H7 (cell line): ENCODE data around the gene SNPH. TPM values are rescaled to one million over a fixed set of nuclear protein-coding genes. Genes with fewer than 3 reads are reported as not detected.

Source experiments
- total RNA-seq: library from RNA; depleted of rRNA; stranded (reverse); fragments of >200 nt; shearing (Covaris generic); gene quantifications from 2 replicates; pipeline ENCODE4 v1.2.3, GENCODE V29; 2014; rRNA removed

SNPH gene
- total RNA-seq, 1 experiment from 2014 or later, result 2.6 TPM

Other genes starting within 250 kb of the SNPH start
- gene PSMF1, start 147.7 kb upstream of the SNPH start, total RNA-seq, result 33.7 and 36.8 TPM in 2 replicates
- 4.1 and 5.9 TPM in 2 replicates for gene TMEM74B, start 81.3 kb upstream of the SNPH start, total RNA-seq
- 0.26 TPM in 1 of 2 replicates, not detected in the other for gene C20orf202, start 62.8 kb upstream of the SNPH start, total RNA-seq
- not detected in 2 replicates for gene RAD21L1, start 40.2 kb upstream of the SNPH start, total RNA-seq
- gene SDCBP2, start 62.8 kb downstream of the SNPH start, total RNA-seq, result 1.1 and 1.9 TPM in 2 replicates
- gene FKBP1A, start 126.8 kb downstream of the SNPH start, total RNA-seq, result 132 and 136 TPM in 2 replicates
- gene NSFL1C, start 200.6 kb downstream of the SNPH start, total RNA-seq, result 18.9 and 24.2 TPM in 2 replicates
- gene SIRPB2, start 225.1 kb downstream of the SNPH start, total RNA-seq, result not detected in 2 replicates